Loucy (cell line): Measurements from ENCODE around the gene USP7.

Experiments
- CTCF ChIP-seq: fragments of 200-600 bp; sonication (generic); conservative IDR thresholded peaks from 2 replicates; pipeline ENCODE4 v1.5.1; 2014; ENCODE audit warnings: mild to moderate bottlenecking, antibody characterized with exemption, low read length
- EZH2phosphoT487 ChIP-seq: fragments of 200-600 bp; IDR thresholded peaks from 2 replicates; pipeline ENCODE4 v1.6.1; 2018; ENCODE audit warnings: antibody characterized with exemption, mild to moderate bottlenecking, moderate library complexity, borderline replicate concordance

- TF ChIP-seq CTCF (no peak), EZH2phosphoT487 (no peak)
These were observed 69.6 kb downstream of the USP7 start for GRCh38 chr16:8893976-8894690.
